HepG2 (cell line): ENCODE data around the gene INAFM1. TPM values are rescaled to one million over a fixed set of nuclear protein-coding genes. Genes with fewer than 3 reads are reported as not detected.

Experiments
- BCL6 ChIP-seq: IDR thresholded peaks from 2 replicates; pipeline ENCODE4 v1.6.1; 2016; ENCODE audit warnings: missing genetic modification reagents, missing compliant biosample characterization
- BHLHE40 ChIP-seq: IDR thresholded peaks from 2 replicates; pipeline ENCODE4 v1.6.1; 2011; ENCODE audit warnings: low read length, improper control_type of control experiment
- GMEB1 ChIP-seq: sonication (generic); formaldehyde crosslinking; IDR thresholded peaks from 2 replicates; pipeline ENCODE4 v1.5.1; 2020; ENCODE audit warnings: missing genetic modification reagents, mild to moderate bottlenecking, borderline replicate concordance
- HOXA7 ChIP-seq: sonication (generic); formaldehyde crosslinking; IDR thresholded peaks from 2 replicates; pipeline ENCODE4 v1.8.1; 2022; ENCODE audit warnings: mild to moderate bottlenecking, missing genetic modification reagents, moderate library complexity
- MBNL3 ChIP-seq: fragments of 250-450 bp; sonication (Bioruptor Pico); conservative IDR thresholded peaks from 2 replicates; pipeline ENCODE4 v1.8.0; 2022; ENCODE audit warnings: mild to moderate bottlenecking, inconsistent platforms
- SRF ChIP-seq: IDR thresholded peaks from 2 replicates; pipeline ENCODE4 v1.6.1; 2011; ENCODE audit warnings: mild to moderate bottlenecking, low read depth, low read length, moderate library complexity
- TBX3 ChIP-seq: fragments of 450-650 bp; IDR thresholded peaks from 2 replicates; pipeline ENCODE4 v1.6.1; 2017; ENCODE audit warnings: antibody characterized with exemption, mild to moderate bottlenecking, inconsistent platforms, borderline replicate concordance
- WIZ ChIP-seq: sonication (generic); formaldehyde crosslinking; IDR thresholded peaks from 2 replicates; pipeline ENCODE4 v1.5.1; 2020; ENCODE audit warnings: mild to moderate bottlenecking, missing genetic modification reagents
- YEATS4 ChIP-seq: sonication (generic); formaldehyde crosslinking; IDR thresholded peaks from 2 replicates; pipeline ENCODE4 v1.4.0; 2020; ENCODE audit warnings: missing genetic modification reagents, borderline replicate concordance
- ZFP91 ChIP-seq: sonication (generic); formaldehyde crosslinking; IDR thresholded peaks from 2 replicates; pipeline ENCODE4 v1.9.0; 2022; ENCODE audit warnings: missing genetic modification reagents, mild to moderate bottlenecking, borderline replicate concordance
- ZHX1 ChIP-seq: sonication (generic); formaldehyde crosslinking; IDR thresholded peaks from 2 replicates; pipeline ENCODE4 v1.8.1; 2022; ENCODE audit warnings: low read depth, mild to moderate bottlenecking, missing genetic modification reagents
- ZHX2 ChIP-seq, 2 experiments: sonication (generic) in 1 of 2; formaldehyde crosslinking in 1 of 2; IDR thresholded peaks; 2 replicates each; pipeline versions ENCODE4 v1.6.1 to v1.9.0; 2014 to 2022; ENCODE audit warnings: antibody characterized with exemption in 1 of 2, borderline replicate concordance in 1 of 2, inconsistent platforms in 1 of 2, low read depth in 1 of 2, missing genetic modification reagents in 1 of 2
- ZNF549 ChIP-seq: sonication (generic); formaldehyde crosslinking; IDR thresholded peaks from 2 replicates; pipeline ENCODE4 v1.5.0; 2020; ENCODE audit warnings: missing genetic modification reagents
- ZNF556 ChIP-seq: sonication (generic); formaldehyde crosslinking; IDR thresholded peaks from 2 replicates; pipeline ENCODE4 v1.4.0; 2020; ENCODE audit warnings: mild to moderate bottlenecking, missing genetic modification reagents, borderline replicate concordance
- ZNF720 ChIP-seq: sonication (generic); formaldehyde crosslinking; IDR thresholded peaks from 2 replicates; pipeline ENCODE4 v1.4.0; 2020; ENCODE audit warnings: missing genetic modification reagents
- polyA plus RNA-seq, 8 experiments: library from polyadenylated mRNA; depleted of rRNA in 3 of 8; stranded (reverse) in 7 of 8; unstranded in 1 of 8; fragments of >200 nt; fragmentation: Illumina TruSeq in 4 of 8; extraction: Trizol in 4 of 8; gene quantifications; 2 replicates each; pipeline versions ENCODE4 v1.2.1 to v1.2.3, GENCODE V29; 2011 to 2016; ENCODE audit warnings: low read depth in 4 of 8, missing spikeins in 1 of 8, mixed read lengths in 1 of 8; ENCODE audit not compliant: insufficient read depth in 1 of 8
- total RNA-seq, 5 experiments: library from RNA; depleted of rRNA; stranded (reverse); fragments of >200 nt; fragmentation: Illumina TruSeq; extraction: Trizol; gene quantifications; 2 replicates each; pipeline ENCODE4 v1.2.3, GENCODE V29; 2016; ENCODE audit warnings: low read depth in 1 of 5

INAFM1 gene
- total and polyA plus RNA-seq, 2 of the 13 experiments (the other 11 are each of a cell fraction or from before 2014, with no cell fraction given), result 0.88 to 1.9 TPM

GRCh38 chr19:47226426-47227351, 48.0 kb upstream of the INAFM1 start (continued):
- TF ChIP-seq ZHX1 (CRISPR knock-in tag), result no peak
- no peak for TF ChIP-seq ZNF556 (CRISPR knock-in tag)
- TF ChIP-seq TBX3, result no peak
- no peak for TF ChIP-seq MBNL3 (CRISPR knock-in tag)
- TF ChIP-seq BCL6 (CRISPR knock-in tag), result no peak
- TF ChIP-seq GMEB1 (CRISPR knock-in tag), result no peak
- no peak for TF ChIP-seq ZHX2 (IDR thresholded peaks at IDR 0.05; ENCODE audit: low read depth)
- no peak for TF ChIP-seq ZHX2 (CRISPR knock-in tag; IDR thresholded peaks at IDR 0.05; ENCODE audit: borderline replicate concordance)
- TF ChIP-seq ZNF549 (CRISPR knock-in tag), result no peak
- TF ChIP-seq SRF, result no peak
- TF ChIP-seq HOXA7 (CRISPR knock-in tag), result no peak
- peak; percentile 15; the same call in 1 of the 2 replicates for TF ChIP-seq WIZ (CRISPR knock-in tag)
- no peak; the same call in 1 of the 2 replicates for TF ChIP-seq ZFP91
- TF ChIP-seq YEATS4 (CRISPR knock-in tag), result peak; percentile 49; the same call in 1 of the 2 replicates
- TF ChIP-seq ZNF720 (CRISPR knock-in tag), result no peak
- no peak for TF ChIP-seq BHLHE40
